ENCODE data around the gene KIDINS220. TPM values are rescaled to one million over a fixed set of nuclear protein-coding genes. Genes with fewer than 3 reads are reported as not detected.

Gene KIDINS220
- total and polyA plus RNA-seq, 9 of the 15 experiments (the other 6 are each of a cell fraction or from before 2014, with no cell fraction given) = 15.2 to 48.0 (median 34.4) TPM

GRCh38 chr2:8803658-8804379 lies 33.6 kb downstream of the KIDINS220 start (continued):
- TF ChIP-seq ZBTB40 (IDR thresholded peaks at IDR 0.05) (no peak), ZBTB40 (CRISPR knock-in tag; IDR thresholded peaks at IDR 0.05) (no peak), TRIM25 (IDR thresholded peaks at IDR 0.05; ENCODE audit: borderline replicate concordance) (no peak), JUN (IDR thresholded peaks at IDR 0.05; ENCODE audit: borderline replicate concordance, low read depth, low read length) (peak; percentile 80; the same call in 1 of the 2 replicates), JUN (CRISPR knock-in tag; IDR thresholded peaks at IDR 0.05; ENCODE audit: borderline replicate concordance) (no peak), ZNF518B (CRISPR knock-in tag; IDR thresholded peaks at IDR 0.05) (no peak), TOE1 (IDR thresholded peaks at IDR 0.05; ENCODE audit: borderline replicate concordance) (no peak), TOE1 (CRISPR knock-in tag; IDR thresholded peaks at IDR 0.05; ENCODE audit: borderline replicate concordance, low read depth) (no peak), ZZZ3 (IDR thresholded peaks at IDR 0.05) (no peak), KDM5B (IDR thresholded peaks at IDR 0.05; ENCODE audit: insufficient replicate concordance, low read depth, low read length) (no peak), ZKSCAN1 (IDR thresholded peaks at IDR 0.05; ENCODE audit: low read depth, low read length) (0 out of 2 replicates have a peak, but pooled peaks have one; percentile 31), ZSCAN32 (CRISPR knock-in tag; IDR thresholded peaks at IDR 0.05) (no peak)

Data from K562 (cell line).